ENCODE data around the gene NUP62. TPM values are rescaled to one million over a fixed set of nuclear protein-coding genes. Genes with fewer than 3 reads are reported as not detected.
"Not testable (repeated sequence)": the region's sequence is repeated elsewhere in the genome, so short reads cannot be mapped to it uniquely, and the experiment has no call there.

NUP62 gene
- total RNA-seq, 2 experiments from 2014 or later = 127 to 188 TPM

DNA sequence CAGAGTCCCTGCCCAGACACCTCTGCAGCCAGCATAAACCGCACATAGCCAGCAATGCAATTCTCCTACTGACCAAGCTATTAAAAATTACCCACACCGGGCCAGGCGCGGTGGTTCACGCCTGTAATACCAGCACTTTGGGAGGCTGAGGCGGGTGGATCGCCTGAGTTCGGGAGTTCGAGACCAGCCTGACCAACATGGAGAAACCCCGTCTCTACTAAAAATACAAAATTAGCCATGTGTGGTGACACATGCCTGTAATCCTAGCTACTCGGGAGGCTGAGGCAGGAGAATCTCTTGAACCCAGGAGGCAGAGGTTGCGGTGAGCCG is 4.5 kb downstream of the NUP62 start:
- peaks cover 61% of the 10 kb centered on the region for H3K36me3 Mint-ChIP-seq (ENCODE audit: low read depth)
- intact Hi-C loops (cut with DNase I, micrococcal nuclease) = loop anchor here in 1 of 2 experiments (5.0 kb wide), 1 partner anchor 33 kb away; no protein-coding TSS in a partner anchor
- CTCF ChIA-PET; ATAC-seq; DNase-seq; H3K4me3 Mint-ChIP-seq; H3K27me3 Mint-ChIP-seq; POLR2A ChIA-PET; H3K27ac Mint-ChIP-seq; H3K9me3 Mint-ChIP-seq (ENCODE audit: low read depth): not testable (repeated sequence)
- H3K4me1 Mint-ChIP-seq = peaks cover 62% of the 10 kb centered on the region

DNA sequence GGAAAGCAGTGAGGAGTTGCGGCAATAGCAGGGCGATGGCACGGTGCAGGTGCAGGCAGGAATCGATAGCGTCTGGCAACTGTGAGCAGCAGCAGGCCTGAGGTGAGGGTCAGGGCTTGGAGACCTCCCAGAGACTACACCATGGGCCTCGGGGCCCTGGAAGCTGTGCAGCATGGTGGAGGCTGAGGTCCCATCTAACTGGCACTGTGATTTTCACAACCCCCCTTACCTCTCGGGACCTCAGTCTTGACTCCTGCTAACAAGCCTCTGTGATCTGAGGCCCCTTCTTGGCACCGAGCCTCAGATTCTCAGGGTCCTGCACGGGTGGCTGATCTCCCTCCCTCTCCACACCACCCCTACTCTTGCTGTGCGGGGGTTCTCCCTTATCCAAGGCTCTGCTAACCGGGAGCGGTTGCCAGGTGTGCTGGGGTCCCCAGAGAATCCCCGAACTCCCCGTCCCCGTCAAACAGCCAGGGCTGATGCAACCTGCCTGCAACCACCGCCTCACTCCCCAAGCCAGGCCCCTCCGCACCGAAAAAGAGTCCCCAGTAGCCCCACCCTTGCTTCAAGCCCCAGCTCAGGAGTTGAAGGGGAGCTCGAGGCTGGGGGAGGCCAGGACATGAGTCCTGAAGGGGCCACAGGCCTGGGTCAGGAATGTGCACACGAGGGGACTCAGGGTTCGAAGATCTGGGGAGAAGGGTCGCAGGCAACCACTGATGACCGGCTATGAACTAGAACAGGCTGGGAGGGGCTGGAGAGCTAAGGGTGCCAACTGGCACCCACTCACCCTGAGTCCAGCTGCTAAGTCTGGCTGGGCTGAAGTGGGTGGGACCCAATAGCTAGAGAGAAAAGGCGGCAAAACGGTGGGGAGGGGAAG is 5.1 kb downstream of the NUP62 start:
- no peak for ATAC-seq
- ChIA-PET CTCF (no interaction called here), POLR2A (no interaction called here)
- no peaks in the 10 kb centered on the region for H3K9me3 Mint-ChIP-seq (ENCODE audit: low read depth)
- intact Hi-C loops (cut with DNase I, micrococcal nuclease) = no loop called here
- DNase-seq = no peak
- H3K27me3 Mint-ChIP-seq = no peaks in the 10 kb centered on the region
- peaks cover 60% of the 10 kb centered on the region for H3K36me3 Mint-ChIP-seq (ENCODE audit: low read depth)
- peak overlapping the region; percentile 42 for H3K27ac Mint-ChIP-seq
- peaks cover 65% of the 10 kb centered on the region for H3K4me1 Mint-ChIP-seq
- no peak overlapping the region for H3K4me3 Mint-ChIP-seq

DNA sequence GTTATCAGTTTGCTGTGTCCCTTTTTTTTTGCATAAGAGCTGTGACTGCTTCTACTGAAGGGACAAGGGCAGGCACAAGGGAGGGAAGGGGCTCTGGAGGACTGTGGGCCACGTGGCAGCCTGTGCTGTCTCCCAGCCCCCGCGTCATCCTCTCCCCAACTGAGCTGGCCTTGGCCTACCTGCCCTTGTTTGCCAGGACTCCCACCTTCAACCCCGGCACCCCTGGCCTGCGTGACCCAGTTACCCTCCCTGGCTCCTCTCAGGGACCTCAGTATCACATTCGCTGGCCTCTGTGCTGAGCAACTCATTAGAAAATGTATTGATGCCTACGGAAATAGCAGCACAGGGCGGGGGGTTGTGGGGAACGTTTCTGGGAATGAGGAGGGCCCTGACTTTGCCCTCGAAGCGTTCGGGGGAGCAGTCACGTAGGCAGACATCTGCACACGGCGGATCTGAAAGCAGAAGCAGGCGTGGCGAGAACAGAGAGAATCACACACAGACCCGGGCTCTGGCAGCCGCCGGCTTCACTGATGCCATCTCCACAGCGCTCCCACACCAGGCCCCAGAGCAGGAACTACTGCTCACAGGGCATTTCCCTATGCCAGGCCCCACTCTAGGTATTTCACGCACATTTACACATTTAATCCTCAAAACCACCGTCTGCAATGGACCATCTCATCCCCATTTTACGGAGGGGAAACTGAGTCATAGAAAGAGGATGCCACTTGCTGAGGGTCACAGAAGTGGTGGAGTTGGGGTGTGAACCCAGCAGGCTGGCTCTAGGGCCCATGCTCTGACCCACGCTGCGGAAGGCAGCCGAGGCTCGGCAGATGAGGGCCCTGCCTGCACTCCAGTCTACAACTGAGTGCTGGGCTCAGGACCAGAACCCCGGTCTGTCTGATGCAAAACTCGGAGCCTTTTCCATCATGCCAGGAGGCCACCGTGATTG is 6.0 kb downstream of the NUP62 start:
- Mint-ChIP-seq H3K9me3 (ENCODE audit: low read depth) (no peaks in the 10 kb centered on the region), H3K27me3 (no peaks in the 10 kb centered on the region), H3K4me3 (no peak overlapping the region), H3K4me1 (peaks cover 61% of the 10 kb centered on the region), H3K27ac (peak overlapping the region; percentile 37), H3K36me3 (ENCODE audit: low read depth) (peaks cover 56% of the 10 kb centered on the region)
- CTCF ChIA-PET = no interaction called here
- POLR2A ChIA-PET = interaction anchor here (0.6 kb wide), 1 partner anchor 54 kb away, joined by 3 read pairs; no protein-coding TSS in a partner anchor
- DNase-seq (no peak), ATAC-seq (no peak)
- intact Hi-C loops (cut with DNase I, micrococcal nuclease) = no loop called here

DNA sequence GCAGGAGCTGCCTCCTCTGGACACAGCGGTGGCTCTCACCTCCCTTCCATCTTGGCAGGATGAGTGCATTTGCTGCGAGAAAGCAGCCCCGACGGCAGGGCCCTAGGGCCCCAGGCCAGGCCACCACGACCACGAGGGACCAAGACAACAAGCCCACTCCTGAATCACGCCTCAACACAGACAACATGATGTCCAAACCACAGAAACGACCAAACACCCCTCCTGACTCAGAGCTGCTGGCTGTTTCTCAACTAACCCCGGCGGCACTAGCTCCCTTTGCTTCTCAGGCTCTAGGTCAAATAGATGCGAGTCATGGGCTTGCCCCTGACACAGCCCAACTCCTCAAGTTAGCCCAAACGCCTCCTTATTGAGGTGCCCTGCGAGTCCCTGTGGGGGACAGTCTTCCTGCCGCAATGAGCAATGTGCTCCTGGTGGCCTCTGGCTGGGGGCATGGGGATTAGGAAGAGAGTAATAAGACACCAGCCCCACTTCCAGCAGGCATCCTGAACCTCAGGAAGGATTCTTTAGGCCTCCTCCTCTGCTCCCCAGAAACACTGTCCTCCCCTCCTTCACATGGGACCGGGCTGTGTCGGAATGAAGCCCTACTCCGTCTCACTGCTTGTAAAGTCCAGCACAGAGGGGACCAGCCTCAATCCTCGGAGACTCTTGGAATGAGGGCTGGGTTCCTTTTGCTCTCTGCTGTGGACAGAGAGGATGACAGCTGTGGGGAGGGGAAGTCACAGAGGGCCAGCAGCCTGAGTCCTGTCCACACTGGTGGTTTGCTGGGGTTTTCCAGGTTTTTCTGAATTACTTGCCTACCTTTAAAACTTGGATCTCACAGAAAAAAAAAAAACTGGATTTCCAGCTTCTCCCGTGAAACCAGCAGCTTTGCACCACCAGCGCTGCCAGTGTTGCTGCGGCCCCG is 7.2 kb downstream of the NUP62 start:
- Mint-ChIP-seq H3K36me3 (ENCODE audit: low read depth) (peaks cover 56% of the 10 kb centered on the region), H3K27me3 (no peaks in the 10 kb centered on the region), H3K4me3 (no peak overlapping the region), H3K9me3 (ENCODE audit: low read depth) (no peaks in the 10 kb centered on the region), H3K27ac (peak overlapping the region; percentile 55), H3K4me1 (peaks cover 52% of the 10 kb centered on the region)
- ChIA-PET CTCF (no interaction called here), POLR2A (interaction anchor here (0.9 kb wide), 1 partner anchor 25 kb away, joined by 3 read pairs; no protein-coding TSS in a partner anchor)
- DNase-seq (peak; percentile 30), ATAC-seq (peak; percentile 65)
- intact Hi-C loops (cut with DNase I, micrococcal nuclease) = no loop called here

DNA sequence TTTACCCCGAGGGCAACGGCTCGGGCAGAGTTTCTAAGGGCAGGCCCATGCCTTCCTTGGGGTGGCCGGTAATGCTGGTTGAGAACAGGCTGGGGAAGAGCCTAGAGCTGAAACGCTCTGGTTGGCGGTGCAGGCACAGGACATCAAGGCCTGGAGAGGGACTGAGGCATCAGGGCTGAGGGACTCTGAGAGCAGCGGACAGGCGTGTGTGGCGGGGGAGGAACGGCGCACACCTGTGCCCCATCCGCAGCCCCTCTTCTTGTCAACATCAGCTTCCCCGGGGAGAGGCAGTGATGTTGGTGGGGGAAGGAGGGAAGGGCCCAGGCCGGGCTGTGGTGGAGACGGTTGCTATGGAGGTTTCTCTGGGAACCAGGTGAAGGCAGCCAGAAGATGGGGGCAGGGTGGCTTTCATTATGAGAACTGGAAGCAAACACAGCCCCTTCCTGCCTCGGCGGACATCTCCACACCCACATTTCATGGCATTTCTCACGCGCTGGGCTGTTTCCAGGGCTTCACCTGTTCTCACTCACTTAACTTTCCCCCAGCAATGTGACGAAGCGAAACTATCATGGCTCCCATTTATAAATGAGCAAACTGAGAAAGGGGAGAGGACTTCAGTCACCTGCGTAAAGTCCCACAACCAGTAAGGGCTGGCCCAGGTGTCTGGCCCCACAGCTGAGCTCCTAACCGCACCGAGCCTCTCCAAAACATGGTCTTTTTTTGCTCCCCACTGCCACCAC is 8.5 kb downstream of the NUP62 start:
- intact Hi-C loops (cut with DNase I, micrococcal nuclease) = no loop called here
- Mint-ChIP-seq H3K9me3 (ENCODE audit: low read depth) (no peaks in the 10 kb centered on the region), H3K27ac (peak overlapping the region; percentile 59), H3K36me3 (ENCODE audit: low read depth) (peaks cover 58% of the 10 kb centered on the region), H3K27me3 (no peaks in the 10 kb centered on the region), H3K4me1 (peaks cover 46% of the 10 kb centered on the region), H3K4me3 (no peak overlapping the region)
- ATAC-seq = peak; percentile 28
- POLR2A ChIA-PET = interaction anchor here (0.9 kb wide), 1 partner anchor 23 kb away, joined by 3 read pairs; no protein-coding TSS in a partner anchor
- peak; percentile 37 for DNase-seq
- CTCF ChIA-PET = interaction anchor here (0.9 kb wide), 1 partner anchor 64 kb away, joined by 3 read pairs; no protein-coding TSS in a partner anchor

DNA sequence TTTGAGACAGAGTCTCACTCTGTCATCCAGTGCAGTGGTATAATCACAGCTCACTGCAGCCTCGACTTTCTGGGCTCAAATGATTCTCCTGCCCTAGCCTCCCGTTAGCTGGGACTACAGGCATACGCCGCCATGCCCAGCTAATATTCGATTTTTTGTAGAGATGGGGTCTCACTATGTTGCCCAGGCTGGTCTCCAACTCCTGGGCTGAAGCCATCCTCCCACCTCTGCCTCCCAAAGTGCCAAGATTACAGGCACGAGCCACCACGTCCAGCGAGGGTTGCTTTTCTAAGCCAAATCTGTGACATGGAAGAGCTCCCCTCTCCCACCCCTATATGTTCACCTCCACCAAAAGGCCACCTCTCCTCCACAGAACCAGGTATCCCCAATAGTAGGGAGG is 11.2 kb downstream of the NUP62 start:
- Mint-ChIP-seq H3K36me3 (ENCODE audit: low read depth) (peaks cover 64% of the 10 kb centered on the region), H3K27ac (no peak overlapping the region), H3K27me3 (no peaks in the 10 kb centered on the region), H3K4me3 (no peak overlapping the region), H3K4me1 (peaks cover 54% of the 10 kb centered on the region), H3K9me3 (ENCODE audit: low read depth) (no peaks in the 10 kb centered on the region)
- ATAC-seq (no peak), DNase-seq (no peak)
- POLR2A ChIA-PET = interaction anchor here (0.8 kb wide), 1 partner anchor 9 kb away, joined by 3 read pairs; no protein-coding TSS in a partner anchor
- CTCF ChIA-PET = interaction anchor here (0.6 kb wide), 1 partner anchor 388 kb away, joined by 3 read pairs; no protein-coding TSS in a partner anchor
- intact Hi-C loops (cut with DNase I, micrococcal nuclease) = no loop called here

DNA sequence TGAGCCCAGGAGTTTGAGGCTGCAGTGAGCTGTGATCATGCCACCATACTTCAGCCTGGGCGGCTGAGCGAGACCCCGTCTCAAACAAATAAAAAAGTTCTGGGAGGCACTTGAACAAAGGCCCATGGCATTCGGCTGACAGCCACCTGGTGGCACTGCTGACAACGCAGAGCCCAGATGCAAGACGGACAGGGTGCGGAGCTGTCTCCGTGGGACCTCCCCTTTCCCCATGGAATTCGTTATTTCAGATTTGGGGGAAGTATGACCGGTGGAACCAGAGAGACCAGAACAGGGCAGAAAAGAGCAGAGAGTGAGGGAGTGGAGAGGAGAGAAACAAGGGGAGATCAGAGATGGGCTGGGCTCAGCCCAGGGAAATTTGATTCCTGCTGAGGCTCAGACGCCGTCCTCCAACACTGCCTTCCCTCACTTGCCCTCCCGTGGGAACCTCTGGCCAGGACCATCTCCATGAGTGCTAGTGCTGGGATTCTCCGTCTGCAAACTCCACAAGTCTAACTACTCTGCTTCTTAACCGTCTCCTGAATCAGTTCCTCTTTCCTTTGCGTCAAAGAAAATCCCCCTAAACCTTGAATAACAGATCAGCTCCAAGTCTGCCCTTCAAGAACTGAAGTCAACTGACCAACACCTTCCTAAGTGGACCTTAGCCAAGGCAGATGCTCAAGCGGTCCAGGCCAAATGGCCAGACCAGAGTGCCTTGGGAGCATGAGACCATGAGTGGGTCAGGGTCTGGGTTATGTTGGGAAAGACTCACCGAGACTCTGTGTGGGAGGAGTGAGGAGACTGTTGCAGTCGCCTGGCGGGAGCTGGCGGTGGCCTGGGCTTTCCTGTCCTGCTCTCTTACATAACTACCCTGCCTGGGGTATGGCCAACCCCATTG is 12.2 kb downstream of the NUP62 start:
- intact Hi-C loops (cut with DNase I, micrococcal nuclease) = no loop called here
- ChIA-PET POLR2A (interaction anchor here (0.6 kb wide), 1 partner anchor 133 kb away, joined by 4 read pairs; no protein-coding TSS in a partner anchor), CTCF (interaction anchor here (0.6 to 0.7 kb wide), 2 partner anchors 12 to 387 kb away, joined by 3 read pairs; no protein-coding TSS in a partner anchor)
- H3K27me3 Mint-ChIP-seq = no peaks in the 10 kb centered on the region
- H3K4me3 Mint-ChIP-seq = no peak overlapping the region
- DNase-seq (no peak), ATAC-seq (no peak)
- H3K9me3 Mint-ChIP-seq (ENCODE audit: low read depth) = no peaks in the 10 kb centered on the region
- peaks cover 67% of the 10 kb centered on the region for H3K36me3 Mint-ChIP-seq (ENCODE audit: low read depth)
- peaks cover 56% of the 10 kb centered on the region for H3K4me1 Mint-ChIP-seq
- no peak overlapping the region for H3K27ac Mint-ChIP-seq

DNA sequence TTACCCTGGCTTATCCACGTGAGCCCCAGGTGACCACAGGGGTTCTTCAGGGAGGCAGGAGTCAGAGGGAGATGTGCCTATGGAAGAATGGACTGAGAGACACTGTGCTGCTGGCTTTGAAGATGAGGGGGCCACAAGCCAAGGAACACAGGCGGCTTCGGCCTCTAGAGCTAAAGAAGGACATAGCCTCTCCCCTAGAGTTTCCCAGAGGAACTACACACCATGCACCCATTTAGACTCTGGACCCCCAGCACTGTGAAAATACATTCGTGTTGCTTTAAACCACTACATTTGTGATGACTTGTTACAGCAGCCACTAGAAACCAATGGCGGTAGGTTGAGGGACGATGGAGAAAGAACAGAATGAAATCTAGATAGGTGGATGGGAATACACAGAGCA is 14.0 kb downstream of the NUP62 start:
- ATAC-seq = no peak
- Mint-ChIP-seq H3K36me3 (ENCODE audit: low read depth) (peaks cover 69% of the 10 kb centered on the region), H3K4me1 (peaks cover 55% of the 10 kb centered on the region), H3K4me3 (no peak overlapping the region), H3K9me3 (ENCODE audit: low read depth) (no peaks in the 10 kb centered on the region), H3K27me3 (no peaks in the 10 kb centered on the region), H3K27ac (peak overlapping the region; percentile 23)
- ChIA-PET CTCF (interaction anchor here (1.2 kb wide), 1 partner anchor 9 kb away, joined by 4 read pairs; no protein-coding TSS in a partner anchor), POLR2A (no interaction called here)
- intact Hi-C loops (cut with DNase I, micrococcal nuclease) = no loop called here
- no peak for DNase-seq

DNA sequence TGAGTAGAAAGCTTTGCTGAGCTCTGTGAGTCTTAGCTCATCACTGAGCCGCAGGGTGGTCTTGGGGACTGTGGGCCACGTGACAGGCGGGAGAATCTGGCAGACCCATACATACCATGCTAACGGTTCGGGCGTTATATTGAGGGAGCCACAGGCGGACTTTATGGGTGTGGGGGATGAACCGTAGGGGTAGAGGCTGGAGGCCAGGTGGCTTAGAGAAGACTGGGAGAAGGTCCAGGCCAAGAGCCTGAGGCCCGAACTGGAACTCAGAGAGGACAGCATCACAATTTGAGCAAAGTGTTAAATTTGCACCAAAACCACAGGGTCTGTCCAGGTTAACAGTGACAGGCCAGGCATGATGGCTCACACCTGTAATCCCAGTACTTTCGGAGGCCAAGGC is 15.6 kb downstream of the NUP62 start:
- CTCF ChIA-PET = interaction anchor here (0.6 to 1.5 kb wide), 3 partner anchors 9 to 120 kb away, joined by 3 read pairs; no protein-coding TSS in a partner anchor
- no peaks in the 10 kb centered on the region for H3K27me3 Mint-ChIP-seq
- peaks cover 79% of the 10 kb centered on the region for H3K36me3 Mint-ChIP-seq (ENCODE audit: low read depth)
- no peaks in the 10 kb centered on the region for H3K9me3 Mint-ChIP-seq (ENCODE audit: low read depth)
- ATAC-seq (no peak), DNase-seq (no peak)
- no peak overlapping the region for H3K4me3 Mint-ChIP-seq
- intact Hi-C loops (cut with DNase I, micrococcal nuclease) = no loop called here
- H3K4me1 Mint-ChIP-seq = peaks cover 51% of the 10 kb centered on the region
- peak overlapping the region; percentile 92 for H3K27ac Mint-ChIP-seq
- POLR2A ChIA-PET = no interaction called here
